ENCODE results near the gene TRABD2B. TPM values are rescaled to one million over a fixed set of nuclear protein-coding genes. Genes with fewer than 3 reads are reported as not detected.

TRABD2B gene
- total and polyA plus RNA-seq, 4 donors, result 0.28 to 2.6 (median 1.3) TPM

DNA sequence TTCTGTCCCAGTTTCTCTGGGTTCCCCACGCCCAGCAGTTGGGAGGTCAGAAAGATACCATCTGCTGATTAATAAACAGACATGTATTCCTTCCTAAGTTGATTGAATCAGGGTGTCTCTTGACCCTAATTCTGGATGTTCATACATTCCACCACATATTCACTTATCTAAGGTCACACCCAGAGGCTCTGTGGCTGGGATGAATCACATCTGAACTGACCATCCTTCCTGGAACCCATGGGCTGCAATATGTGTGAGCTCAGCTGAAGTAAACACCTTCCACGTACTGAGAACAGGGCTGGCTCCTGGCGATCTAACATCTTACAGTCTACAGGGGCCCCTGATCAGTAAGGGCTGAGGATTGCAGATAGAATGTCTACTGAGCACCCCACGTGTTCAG lies 20.5 kb upstream of the TRABD2B start:
- no peak overlapping the region for H3K4me3 ChIP-seq (ENCODE audit: low read depth in 1 of 3, low read length in 3 of 3)
- H3K9ac ChIP-seq (ENCODE audit: low read depth in 1 of 2, low read length in 2 of 2), result no peak overlapping the region
- WGBS, result 78% methylated on average over 4 of the region's 4 CpGs
- no peak for DNase-seq (ENCODE audit: low spot score)
- H3K36me3 ChIP-seq (ENCODE audit: control insufficient read depth in 4 of 4, insufficient read depth in 3 of 4, low read depth in 1 of 4, low read length in 3 of 4), result no peaks in the 10 kb centered on the region
- H3K4me1 ChIP-seq (ENCODE audit: control insufficient read depth in 4 of 4, insufficient read depth in 4 of 4, low read length in 3 of 4), result no peaks in the 10 kb centered on the region
- no peak overlapping the region for H3K27ac ChIP-seq (ENCODE audit: low read depth in 1 of 2, low read length in 2 of 2)
- H3K9me3 ChIP-seq (ENCODE audit: control insufficient read depth in 4 of 4, low read length in 3 of 4), result no peaks in the 10 kb centered on the region
- H3K27me3 ChIP-seq (ENCODE audit: control insufficient read depth in 4 of 4, insufficient read depth in 4 of 4, low read length in 3 of 4), result no peaks in the 10 kb centered on the region
- no peak for TF ChIP-seq JUND (IDR thresholded peaks at IDR 0.05)
- TF ChIP-seq, protein P1, sequence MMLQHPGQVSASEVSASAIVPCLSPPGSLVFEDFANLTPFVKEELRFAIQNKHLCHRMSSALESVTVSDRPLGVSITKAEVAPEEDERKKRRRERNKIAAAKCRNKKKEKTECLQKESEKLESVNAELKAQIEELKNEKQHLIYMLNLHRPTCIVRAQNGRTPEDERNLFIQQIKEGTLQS (IDR thresholded peaks at IDR 0.05), result no peak

DNA sequence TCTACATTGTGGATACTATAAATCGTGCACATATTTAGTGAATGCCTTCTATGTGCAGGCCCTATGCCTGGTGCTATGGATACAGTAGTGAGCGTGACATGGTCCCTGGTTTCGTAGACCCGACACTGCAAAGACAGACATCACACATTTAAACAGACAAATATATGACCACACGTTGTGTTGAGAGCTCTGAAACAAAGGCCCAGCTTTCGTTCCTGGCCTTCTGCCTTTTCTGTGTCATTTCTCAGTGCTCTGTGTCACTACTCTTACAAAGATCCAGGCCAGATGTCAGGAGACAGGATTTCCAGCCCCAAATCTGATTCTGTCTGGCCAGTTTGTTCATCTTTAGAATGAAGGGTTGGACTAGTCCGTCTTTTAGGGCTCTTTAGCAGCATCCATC lies 19.3 kb upstream of the TRABD2B start:
- Histone ChIP-seq H3K9ac (ENCODE audit: low read depth in 1 of 2, low read length in 2 of 2) (no peak overlapping the region), H3K27me3 (ENCODE audit: control insufficient read depth in 4 of 4, insufficient read depth in 4 of 4, low read length in 3 of 4) (no peaks in the 10 kb centered on the region), H3K4me1 (ENCODE audit: control insufficient read depth in 4 of 4, insufficient read depth in 4 of 4, low read length in 3 of 4) (no peaks in the 10 kb centered on the region), H3K9me3 (ENCODE audit: control insufficient read depth in 4 of 4, low read length in 3 of 4) (no peaks in the 10 kb centered on the region), H3K27ac (ENCODE audit: low read depth in 1 of 2, low read length in 2 of 2) (no peak overlapping the region), H3K36me3 (ENCODE audit: control insufficient read depth in 4 of 4, insufficient read depth in 3 of 4, low read depth in 1 of 4, low read length in 3 of 4) (no peaks in the 10 kb centered on the region), H3K4me3 (ENCODE audit: low read depth in 1 of 3, low read length in 3 of 3) (no peak overlapping the region)
- TF ChIP-seq JUND (IDR thresholded peaks at IDR 0.05) (no peak), TAF1 (conservative IDR thresholded peaks at IDR 0.05) (no peak), RXRA (IDR thresholded peaks at IDR 0.05) (no peak), YY1 (IDR thresholded peaks at IDR 0.05) (no peak), EGR1 (IDR thresholded peaks at IDR 0.05; ENCODE audit: low read depth in 2 of 2) (no peak), NR2F2 (IDR thresholded peaks at IDR 0.05) (no peak), HNF4A (conservative IDR thresholded peaks at IDR 0.05) (no peak), HNF4G (IDR thresholded peaks at IDR 0.05) (no peak), RAD21 (IDR thresholded peaks at IDR 0.05) (no peak), SP1 (IDR thresholded peaks at IDR 0.05) (no peak), FOXA2 (IDR thresholded peaks at IDR 0.05) (no peak), GABPA (IDR thresholded peaks at IDR 0.05 in 1 of 2, conservative IDR thresholded peaks at IDR 0.05 in 1 of 2) (no peak), FOXA1 (IDR thresholded peaks at IDR 0.05) (no peak)
- TF ChIP-seq, protein P1 (IDR thresholded peaks at IDR 0.05), result no peak
- TF ChIP-seq, protein P2, sequence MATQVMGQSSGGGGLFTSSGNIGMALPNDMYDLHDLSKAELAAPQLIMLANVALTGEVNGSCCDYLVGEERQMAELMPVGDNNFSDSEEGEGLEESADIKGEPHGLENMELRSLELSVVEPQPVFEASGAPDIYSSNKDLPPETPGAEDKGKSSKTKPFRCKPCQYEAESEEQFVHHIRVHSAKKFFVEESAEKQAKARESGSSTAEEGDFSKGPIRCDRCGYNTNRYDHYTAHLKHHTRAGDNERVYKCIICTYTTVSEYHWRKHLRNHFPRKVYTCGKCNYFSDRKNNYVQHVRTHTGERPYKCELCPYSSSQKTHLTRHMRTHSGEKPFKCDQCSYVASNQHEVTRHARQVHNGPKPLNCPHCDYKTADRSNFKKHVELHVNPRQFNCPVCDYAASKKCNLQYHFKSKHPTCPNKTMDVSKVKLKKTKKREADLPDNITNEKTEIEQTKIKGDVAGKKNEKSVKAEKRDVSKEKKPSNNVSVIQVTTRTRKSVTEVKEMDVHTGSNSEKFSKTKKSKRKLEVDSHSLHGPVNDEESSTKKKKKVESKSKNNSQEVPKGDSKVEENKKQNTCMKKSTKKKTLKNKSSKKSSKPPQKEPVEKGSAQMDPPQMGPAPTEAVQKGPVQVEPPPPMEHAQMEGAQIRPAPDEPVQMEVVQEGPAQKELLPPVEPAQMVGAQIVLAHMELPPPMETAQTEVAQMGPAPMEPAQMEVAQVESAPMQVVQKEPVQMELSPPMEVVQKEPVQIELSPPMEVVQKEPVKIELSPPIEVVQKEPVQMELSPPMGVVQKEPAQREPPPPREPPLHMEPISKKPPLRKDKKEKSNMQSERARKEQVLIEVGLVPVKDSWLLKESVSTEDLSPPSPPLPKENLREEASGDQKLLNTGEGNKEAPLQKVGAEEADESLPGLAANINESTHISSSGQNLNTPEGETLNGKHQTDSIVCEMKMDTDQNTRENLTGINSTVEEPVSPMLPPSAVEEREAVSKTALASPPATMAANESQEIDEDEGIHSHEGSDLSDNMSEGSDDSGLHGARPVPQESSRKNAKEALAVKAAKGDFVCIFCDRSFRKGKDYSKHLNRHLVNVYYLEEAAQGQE (IDR thresholded peaks at IDR 0.05), result no peak
- TF ChIP-seq, protein P3, sequence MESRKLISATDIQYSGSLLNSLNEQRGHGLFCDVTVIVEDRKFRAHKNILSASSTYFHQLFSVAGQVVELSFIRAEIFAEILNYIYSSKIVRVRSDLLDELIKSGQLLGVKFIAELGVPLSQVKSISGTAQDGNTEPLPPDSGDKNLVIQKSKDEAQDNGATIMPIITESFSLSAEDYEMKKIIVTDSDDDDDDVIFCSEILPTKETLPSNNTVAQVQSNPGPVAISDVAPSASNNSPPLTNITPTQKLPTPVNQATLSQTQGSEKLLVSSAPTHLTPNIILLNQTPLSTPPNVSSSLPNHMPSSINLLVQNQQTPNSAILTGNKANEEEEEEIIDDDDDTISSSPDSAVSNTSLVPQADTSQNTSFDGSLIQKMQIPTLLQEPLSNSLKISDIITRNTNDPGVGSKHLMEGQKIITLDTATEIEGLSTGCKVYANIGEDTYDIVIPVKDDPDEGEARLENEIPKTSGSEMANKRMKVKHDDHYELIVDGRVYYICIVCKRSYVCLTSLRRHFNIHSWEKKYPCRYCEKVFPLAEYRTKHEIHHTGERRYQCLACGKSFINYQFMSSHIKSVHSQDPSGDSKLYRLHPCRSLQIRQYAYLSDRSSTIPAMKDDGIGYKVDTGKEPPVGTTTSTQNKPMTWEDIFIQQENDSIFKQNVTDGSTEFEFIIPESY (IDR thresholded peaks at IDR 0.05), result no peak
- TF ChIP-seq, protein P4, sequence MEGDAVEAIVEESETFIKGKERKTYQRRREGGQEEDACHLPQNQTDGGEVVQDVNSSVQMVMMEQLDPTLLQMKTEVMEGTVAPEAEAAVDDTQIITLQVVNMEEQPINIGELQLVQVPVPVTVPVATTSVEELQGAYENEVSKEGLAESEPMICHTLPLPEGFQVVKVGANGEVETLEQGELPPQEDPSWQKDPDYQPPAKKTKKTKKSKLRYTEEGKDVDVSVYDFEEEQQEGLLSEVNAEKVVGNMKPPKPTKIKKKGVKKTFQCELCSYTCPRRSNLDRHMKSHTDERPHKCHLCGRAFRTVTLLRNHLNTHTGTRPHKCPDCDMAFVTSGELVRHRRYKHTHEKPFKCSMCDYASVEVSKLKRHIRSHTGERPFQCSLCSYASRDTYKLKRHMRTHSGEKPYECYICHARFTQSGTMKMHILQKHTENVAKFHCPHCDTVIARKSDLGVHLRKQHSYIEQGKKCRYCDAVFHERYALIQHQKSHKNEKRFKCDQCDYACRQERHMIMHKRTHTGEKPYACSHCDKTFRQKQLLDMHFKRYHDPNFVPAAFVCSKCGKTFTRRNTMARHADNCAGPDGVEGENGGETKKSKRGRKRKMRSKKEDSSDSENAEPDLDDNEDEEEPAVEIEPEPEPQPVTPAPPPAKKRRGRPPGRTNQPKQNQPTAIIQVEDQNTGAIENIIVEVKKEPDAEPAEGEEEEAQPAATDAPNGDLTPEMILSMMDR (IDR thresholded peaks at IDR 0.05; ENCODE audit: low read depth, low read length, missing input control), result no peak
- WGBS, result 85% methylated on average over 7 of the region's 7 CpGs
- DNase-seq (ENCODE audit: low spot score), result no peak
